ENCODE data around the gene MPP1. TPM values are rescaled to one million over a fixed set of nuclear protein-coding genes. Genes with fewer than 3 reads are reported as not detected.

MPP1 gene
- total and polyA plus RNA-seq, 8 donors, result 41.7 to 125 (median 44.8) TPM

DNA sequence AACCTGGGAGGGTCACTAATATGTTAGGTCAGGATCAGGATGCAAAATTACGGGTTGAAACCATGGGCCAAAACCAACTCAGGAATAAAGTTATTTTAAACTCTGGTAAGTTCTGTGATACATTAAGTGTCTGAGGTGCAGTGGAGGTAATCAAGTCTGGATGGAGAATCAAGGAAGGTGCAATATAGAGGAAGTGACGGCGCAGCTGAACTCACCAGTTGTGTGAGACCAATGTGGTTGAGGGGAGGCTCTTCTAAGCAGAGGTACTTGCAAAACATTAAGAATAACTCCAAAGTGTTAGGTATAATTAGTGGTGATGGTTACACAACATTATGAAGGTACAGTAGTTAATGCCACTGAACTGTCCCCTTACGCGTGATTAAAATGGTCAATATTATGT, 74.1 kb downstream of the MPP1 start:
- ATAC-seq, result no peak
- Histone ChIP-seq H3K27me3 (no peaks in the 10 kb centered on the region), H3K27ac (peak overlapping the region; percentile 71 to 89), H3K36me3 (no peaks in the 10 kb centered on the region), H3K4me1 (peaks cover 50 to 97% of the 10 kb centered on the region in 2 donors), H3K9me3 (no peaks in the 10 kb centered on the region), H3K4me3 (no peak overlapping the region)
- intact Hi-C loops (cut with DNase I), result no loop called here
- DNase-seq, result no peak
- TF ChIP-seq, protein P1, sequence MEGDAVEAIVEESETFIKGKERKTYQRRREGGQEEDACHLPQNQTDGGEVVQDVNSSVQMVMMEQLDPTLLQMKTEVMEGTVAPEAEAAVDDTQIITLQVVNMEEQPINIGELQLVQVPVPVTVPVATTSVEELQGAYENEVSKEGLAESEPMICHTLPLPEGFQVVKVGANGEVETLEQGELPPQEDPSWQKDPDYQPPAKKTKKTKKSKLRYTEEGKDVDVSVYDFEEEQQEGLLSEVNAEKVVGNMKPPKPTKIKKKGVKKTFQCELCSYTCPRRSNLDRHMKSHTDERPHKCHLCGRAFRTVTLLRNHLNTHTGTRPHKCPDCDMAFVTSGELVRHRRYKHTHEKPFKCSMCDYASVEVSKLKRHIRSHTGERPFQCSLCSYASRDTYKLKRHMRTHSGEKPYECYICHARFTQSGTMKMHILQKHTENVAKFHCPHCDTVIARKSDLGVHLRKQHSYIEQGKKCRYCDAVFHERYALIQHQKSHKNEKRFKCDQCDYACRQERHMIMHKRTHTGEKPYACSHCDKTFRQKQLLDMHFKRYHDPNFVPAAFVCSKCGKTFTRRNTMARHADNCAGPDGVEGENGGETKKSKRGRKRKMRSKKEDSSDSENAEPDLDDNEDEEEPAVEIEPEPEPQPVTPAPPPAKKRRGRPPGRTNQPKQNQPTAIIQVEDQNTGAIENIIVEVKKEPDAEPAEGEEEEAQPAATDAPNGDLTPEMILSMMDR (IDR thresholded peaks at IDR 0.05), result no peak

DNA sequence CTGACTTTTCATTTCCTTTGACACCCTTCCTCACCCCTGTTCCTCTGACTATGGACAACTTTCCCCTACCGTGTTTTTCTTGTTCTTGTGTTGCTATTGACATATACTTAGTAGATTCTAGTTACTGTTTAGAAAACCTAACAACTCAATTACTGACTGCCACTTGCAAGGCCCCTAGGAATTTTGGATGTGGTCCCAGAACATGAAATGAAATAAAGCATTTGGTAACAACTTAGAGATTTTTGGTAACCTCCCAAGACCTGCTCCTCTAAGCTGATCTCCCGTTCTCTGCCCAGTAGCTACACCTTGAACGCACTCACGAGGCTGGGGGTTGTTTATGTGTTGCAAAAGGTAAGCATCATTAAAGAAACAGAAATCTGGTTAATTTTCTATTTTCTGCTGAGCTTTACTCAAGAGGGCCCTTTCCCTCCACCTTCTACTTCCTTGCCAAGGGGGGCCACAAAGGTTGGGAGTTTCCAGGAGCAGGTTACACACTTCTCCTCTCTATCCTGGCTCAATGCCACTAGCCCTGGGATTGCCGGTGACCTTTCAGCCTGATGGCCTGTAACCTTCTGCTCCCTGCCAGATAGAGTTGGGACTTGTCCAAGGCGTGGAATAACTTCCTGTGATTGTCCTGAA, 74.9 kb downstream of the MPP1 start:
- H3K4me1 ChIP-seq, result peaks cover 42 to 97% of the 10 kb centered on the region in 2 donors
- TF ChIP-seq, protein P1 (IDR thresholded peaks at IDR 0.05), result no peak
- intact Hi-C loops (cut with DNase I), result no loop called here
- DNase-seq (peak in 2 of 4 donors; percentile 72 to 85), ATAC-seq (peak; percentile 60)
- H3K27me3 ChIP-seq, result no peaks in the 10 kb centered on the region
- H3K9me3 ChIP-seq, result no peaks in the 10 kb centered on the region
- peak overlapping the region; percentile 71 to 89 for H3K27ac ChIP-seq
- H3K36me3 ChIP-seq, result no peaks in the 10 kb centered on the region
- no peak overlapping the region for H3K4me3 ChIP-seq

DNA sequence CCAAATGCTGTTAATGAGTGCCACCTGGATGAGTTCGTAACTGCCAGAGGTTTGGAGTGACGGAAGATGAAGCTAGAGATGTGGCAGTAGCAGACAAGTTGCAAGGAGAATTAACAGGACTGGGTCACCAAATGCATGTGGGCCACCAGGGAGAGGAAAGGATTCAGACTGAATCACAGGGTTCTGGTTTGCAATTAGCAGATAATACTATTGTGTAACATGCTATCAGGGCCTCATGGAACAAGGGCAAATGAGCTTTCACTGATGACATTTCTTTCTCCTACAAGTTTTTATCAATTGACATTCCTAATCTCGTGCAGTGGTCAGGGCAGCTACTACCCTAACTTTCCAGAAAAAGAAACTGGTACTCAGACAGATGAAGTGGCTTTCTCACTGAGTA, 75.8 kb downstream of the MPP1 start:
- DNase-seq (no peak), ATAC-seq (no peak)
- Histone ChIP-seq H3K36me3 (no peaks in the 10 kb centered on the region), H3K4me1 (peaks cover 40 to 97% of the 10 kb centered on the region in 2 donors), H3K9me3 (no peaks in the 10 kb centered on the region), H3K4me3 (no peak overlapping the region), H3K27me3 (no peaks in the 10 kb centered on the region), H3K27ac (peak overlapping the region; percentile 71 to 89)
- TF ChIP-seq, protein P1 (IDR thresholded peaks at IDR 0.05), result no peak
- intact Hi-C loops (cut with DNase I), result no loop called here

Other genes with a start within 250 kb of the MPP1 start
- not detected for gene CTAG1A, start 220.4 kb downstream of the MPP1 start, total RNA-seq
- gene CTAG1A, start 220.4 kb downstream of the MPP1 start, polyA plus RNA-seq (ENCODE audit: insufficient read length in 6 of 6), result not detected
- gene CTAG1B, start 186.2 kb downstream of the MPP1 start, total RNA-seq, result not detected
- gene CTAG1B, start 186.2 kb downstream of the MPP1 start, polyA plus RNA-seq (ENCODE audit: insufficient read length in 6 of 6), result not detected
- not detected for gene CTAG2, start 151.9 kb downstream of the MPP1 start, total RNA-seq
- gene CTAG2, start 151.9 kb downstream of the MPP1 start, polyA plus RNA-seq (ENCODE audit: insufficient read length in 6 of 6), result not detected
- gene GAB3, start 54.4 kb downstream of the MPP1 start, total RNA-seq, result 10 to 100 TPM in 1 of 2 donors, 1 to 10 TPM in 1; 6.6 to 15.0 TPM
- gene GAB3, start 54.4 kb downstream of the MPP1 start, polyA plus RNA-seq (ENCODE audit: insufficient read length in 6 of 6), result 1 to 10 TPM; 6.7 to 9.6 (median 7.8) TPM
- 10 to 100 TPM; 22.3 to 42.5 TPM for gene DKC1, start 42.6 kb downstream of the MPP1 start, total RNA-seq
- 10 to 100 TPM; 56.7 to 70.6 (median 66.0) TPM for gene DKC1, start 42.6 kb downstream of the MPP1 start, polyA plus RNA-seq (ENCODE audit: insufficient read length in 6 of 6)
- gene SMIM9, start 29.2 kb upstream of the MPP1 start, total RNA-seq, result not detected
- not detected for gene SMIM9, start 29.2 kb upstream of the MPP1 start, polyA plus RNA-seq (ENCODE audit: insufficient read length in 6 of 6)
- 10 to 100 TPM; 25.7 to 33.1 TPM for gene F8A1, start 80.9 kb upstream of the MPP1 start, total RNA-seq
- 10 to 100 TPM in 5 of 6 donors, 1 to 10 TPM in 1; 7.6 to 23.8 (median 12.7) TPM for gene F8A1, start 80.9 kb upstream of the MPP1 start, polyA plus RNA-seq (ENCODE audit: insufficient read length in 6 of 6)
- 10 to 100 TPM in 1 of 2 donors, 1 to 10 TPM in 1; 7.0 to 27.4 TPM for gene F8, start 217.2 kb upstream of the MPP1 start, total RNA-seq
- gene F8, start 217.2 kb upstream of the MPP1 start, polyA plus RNA-seq (ENCODE audit: insufficient read length in 6 of 6), result 1 to 10 TPM; 4.1 to 5.8 (median 4.8) TPM
- 10 to 100 TPM; 71.5 to 85.2 TPM for gene FUNDC2, start 221.4 kb upstream of the MPP1 start, total RNA-seq
- gene FUNDC2, start 221.4 kb upstream of the MPP1 start, polyA plus RNA-seq (ENCODE audit: insufficient read length in 6 of 6), result 100 to 1,000 TPM; 102 to 122 (median 106) TPM

Measured in left lung (tissue), 10 donors.